Measurements from ENCODE around the gene FASTKD1.
A peak's percentile ranks its signal among the peaks of the same experiment; 100 is the strongest.
"Not testable (repeated sequence)": the region's sequence is repeated elsewhere in the genome, so short reads cannot be mapped to it uniquely, and the experiment has no call there.

FASTKD1 gene

GRCh38 chr2:169570752-169571151 lies 2.9 kb downstream of the FASTKD1 start:
- DNase-seq (ENCODE audit: low read depth), result not testable (repeated sequence)

GRCh38 chr2:169569948-169570347 lies 3.7 kb downstream of the FASTKD1 start:
- no peak for DNase-seq (ENCODE audit: low read depth)

GRCh38 chr2:169565686-169566085 lies 8.0 kb downstream of the FASTKD1 start:
- no peak for DNase-seq (ENCODE audit: low read depth)

GRCh38 chr2:169562519-169562918 lies 11.1 kb downstream of the FASTKD1 start:
- no peak for DNase-seq (ENCODE audit: low read depth)

GRCh38 chr2:169562084-169562483 lies 11.6 kb downstream of the FASTKD1 start:
- not testable (repeated sequence) for DNase-seq (ENCODE audit: low read depth)

GRCh38 chr2:169561364-169561763 lies 12.3 kb downstream of the FASTKD1 start:
- DNase-seq (ENCODE audit: low read depth), result no peak

- no peak for DNase-seq (ENCODE audit: low read depth)
Measured at GRCh38 chr2:169546756-169547155, 26.9 kb downstream of the FASTKD1 start.

- no peak for DNase-seq (ENCODE audit: low read depth)
Measured at GRCh38 chr2:169542433-169542832, 31.2 kb downstream of the FASTKD1 start.

- DNase-seq (ENCODE audit: low read depth), result no peak
Measured at GRCh38 chr2:169540146-169540545, 33.5 kb downstream of the FASTKD1 start.

- not testable (repeated sequence) for DNase-seq (ENCODE audit: low read depth)
Measured at GRCh38 chr2:169539460-169539859, 34.2 kb downstream of the FASTKD1 start.

GRCh38 chr2:169528271-169528701 lies 45.4 kb downstream of the FASTKD1 start:
- peak; percentile 72 for DNase-seq (ENCODE audit: low read depth)

- DNase-seq (ENCODE audit: low read depth), result no peak
Measured at GRCh38 chr2:169526451-169526850, 47.2 kb downstream of the FASTKD1 start.

- no peak for DNase-seq (ENCODE audit: low read depth)
Measured at GRCh38 chr2:169525434-169525833, 48.2 kb downstream of the FASTKD1 start.

- no peak for DNase-seq (ENCODE audit: low read depth)
Measured at GRCh38 chr2:169523681-169524080, 50.0 kb downstream of the FASTKD1 start.

GRCh38 chr2:169520896-169521295 lies 52.8 kb downstream of the FASTKD1 start:
- no peak for DNase-seq (ENCODE audit: low read depth)

- not testable (repeated sequence) for DNase-seq (ENCODE audit: low read depth)
Measured at GRCh38 chr2:169516488-169516995, 57.1 kb downstream of the FASTKD1 start.

GRCh38 chr2:169514758-169515157 lies 58.9 kb downstream of the FASTKD1 start:
- not testable (repeated sequence) for DNase-seq (ENCODE audit: low read depth)

GRCh38 chr2:169513926-169514325 lies 59.7 kb downstream of the FASTKD1 start:
- DNase-seq (ENCODE audit: low read depth), result no peak

GRCh38 chr2:169513094-169513493 lies 60.6 kb downstream of the FASTKD1 start:
- no peak for DNase-seq (ENCODE audit: low read depth)

GRCh38 chr2:169512525-169512924 lies 61.1 kb downstream of the FASTKD1 start:
- no peak for DNase-seq (ENCODE audit: low read depth)

- DNase-seq (ENCODE audit: low read depth), result no peak
Measured at GRCh38 chr2:169511818-169512217, 61.8 kb downstream of the FASTKD1 start.

- no peak for DNase-seq (ENCODE audit: low read depth)
Measured at GRCh38 chr2:169510496-169510895, 63.2 kb downstream of the FASTKD1 start.

- no peak for DNase-seq (ENCODE audit: low read depth)
Measured at GRCh38 chr2:169509955-169510354, 63.7 kb downstream of the FASTKD1 start.

GRCh38 chr2:169509298-169509885 lies 64.3 kb downstream of the FASTKD1 start, which contains the start of gene KLHL41:
Gene KLHL41 (plus strand): TSS chr2:169509702. CDS start chr2:169509779, 77 bp downstream.
- DNase-seq (ENCODE audit: low read depth), result no peak

Measured in activated T-cell treated with anti-CD3 and anti-CD28 coated beads for 1 hour (primary cell).